H9 (cell line): Measurements from ENCODE around the gene CHN2. TPM values are rescaled to one million over a fixed set of nuclear protein-coding genes. Genes with fewer than 3 reads are reported as not detected.

Experiments
- DNase-seq: peaks from one replicate; pipeline ENCODE4 v3.0.0-alpha.2; 2017
- H2AFZ ChIP-seq: one replicate; pipeline ENCODE4 v1.6.1; 2013; ENCODE audit warnings: mild to moderate bottlenecking, low read length, control low read depth, moderate library complexity
- H2AK5ac ChIP-seq: 2 replicates; pipeline ENCODE4 v1.6.1; 2013; ENCODE audit warnings: low read length, control low read depth, mixed read lengths; ENCODE audit not compliant: insufficient read length
- H2BK120ac ChIP-seq: one replicate; pipeline ENCODE4 v1.6.1; 2013; ENCODE audit warnings: low read depth, mild to moderate bottlenecking, low read length, control low read depth, inconsistent platforms; ENCODE audit not compliant: poor library complexity, severe bottlenecking
- H2BK12ac ChIP-seq: 2 replicates; pipeline ENCODE4 v1.6.1; 2013; ENCODE audit warnings: low read length, control low read depth, mixed read lengths, low read depth; ENCODE audit not compliant: insufficient read length
- H2BK15ac ChIP-seq: 2 replicates; pipeline ENCODE4 v1.6.1; 2013; ENCODE audit warnings: low read depth, low read length, control low read depth
- H2BK20ac ChIP-seq: one replicate; pipeline ENCODE4 v1.6.1; 2013; ENCODE audit warnings: low read depth, mild to moderate bottlenecking, low read length, control low read depth, inconsistent platforms; ENCODE audit not compliant: poor library complexity, severe bottlenecking
- H2BK5ac ChIP-seq: 2 replicates; pipeline ENCODE4 v1.6.1; 2013; ENCODE audit warnings: low read length, control low read depth, mixed read lengths; ENCODE audit not compliant: insufficient read length
- H3K14ac ChIP-seq: 2 replicates; pipeline ENCODE4 v1.6.1; 2013; ENCODE audit warnings: low read length, control low read depth; ENCODE audit not compliant: insufficient read depth
- H3K18ac ChIP-seq: 2 replicates; pipeline ENCODE4 v1.6.1; 2013; ENCODE audit warnings: low read depth, mild to moderate bottlenecking, mixed read lengths, low read length, control low read depth; ENCODE audit not compliant: insufficient read length
- H3K23ac ChIP-seq: 2 replicates; pipeline ENCODE4 v1.6.1; 2013; ENCODE audit warnings: low read length, control low read depth, mixed read lengths, low read depth; ENCODE audit not compliant: insufficient read length
- H3K23me2 ChIP-seq: 2 replicates; pipeline ENCODE4 v1.6.1; 2013; ENCODE audit warnings: low read depth, mild to moderate bottlenecking, mixed read lengths, low read length, control low read depth; ENCODE audit not compliant: insufficient read length, poor library complexity, severe bottlenecking
- H3K27ac ChIP-seq: 2 replicates; pipeline ENCODE4 v1.5.1; 2013; ENCODE audit warnings: low read length, control low read depth, mixed read lengths, low read depth; ENCODE audit not compliant: insufficient read length
- H3K27me3 ChIP-seq: 2 replicates; pipeline ENCODE4 v1.6.1; 2013; ENCODE audit warnings: low read length, control low read depth, inconsistent platforms; ENCODE audit not compliant: insufficient read depth
- H3K4ac ChIP-seq: 2 replicates; pipeline ENCODE4 v1.6.1; 2013; ENCODE audit warnings: low read depth, mild to moderate bottlenecking, control low read depth, inconsistent platforms, low read length, moderate library complexity
- H3K4me1 ChIP-seq: 2 replicates; pipeline ENCODE4 v1.6.1; 2013; ENCODE audit warnings: low read length, control low read depth, inconsistent platforms; ENCODE audit not compliant: insufficient read depth
- H3K4me2 ChIP-seq: 2 replicates; pipeline ENCODE4 v1.6.1; 2013; ENCODE audit warnings: low read length, control low read depth, mixed read lengths; ENCODE audit not compliant: insufficient read length, insufficient read depth
- H3K56ac ChIP-seq: 2 replicates; pipeline ENCODE4 v1.6.1; 2013; ENCODE audit warnings: low read depth, mild to moderate bottlenecking, mixed read lengths, low read length, control low read depth; ENCODE audit not compliant: insufficient read length
- H3K79me1 ChIP-seq: 2 replicates; pipeline ENCODE4 v1.6.1; 2013; ENCODE audit warnings: low read depth, mild to moderate bottlenecking, moderate library complexity, low read length, control low read depth, inconsistent platforms; ENCODE audit not compliant: insufficient read depth, poor library complexity, severe bottlenecking
- H3K79me2 ChIP-seq: 2 replicates; pipeline ENCODE4 v1.6.1; 2013; ENCODE audit warnings: low read length, control low read depth, inconsistent platforms; ENCODE audit not compliant: insufficient read depth
- H3K9ac ChIP-seq: 2 replicates; pipeline ENCODE4 v1.6.1; 2013; ENCODE audit warnings: low read length, control low read depth, mixed read lengths; ENCODE audit not compliant: insufficient read length; ENCODE audit errors: extremely low read depth
- H3K9me3 ChIP-seq: one replicate; pipeline ENCODE4 v1.6.1; 2013; ENCODE audit warnings: low read depth, low read length, inconsistent platforms; ENCODE audit not compliant: control insufficient read depth
- H3T11ph ChIP-seq: one replicate; pipeline ENCODE4 v1.6.1; 2013; ENCODE audit warnings: mild to moderate bottlenecking, low read length, control low read depth, inconsistent platforms
- H4K20me1 ChIP-seq: one replicate; pipeline ENCODE4 v1.6.1; 2013; ENCODE audit not compliant: control insufficient read depth, insufficient read length, insufficient read depth
- H4K5ac ChIP-seq: 2 replicates; pipeline ENCODE4 v1.6.1; 2013; ENCODE audit warnings: low read depth, mild to moderate bottlenecking, mixed read lengths, low read length, control low read depth; ENCODE audit not compliant: insufficient read length
- H4K8ac ChIP-seq: replicated peaks from 2 replicates; pipeline ENCODE4 v1.6.1; 2013; ENCODE audit warnings: low read length, control low read depth, mixed read lengths, low read depth; ENCODE audit not compliant: insufficient read length
- H4K91ac ChIP-seq: 2 replicates; pipeline ENCODE4 v1.6.1; 2013; ENCODE audit warnings: low read depth, mild to moderate bottlenecking, moderate library complexity, mixed read lengths, low read length, control low read depth; ENCODE audit not compliant: insufficient read length
- H3K27ac Mint-ChIP-seq, 3 experiments: 2 replicates in 2 of 3; 3 replicates in 1 of 3; pipeline ENCODE4 v1.8.0; 2020 to 2021; ENCODE audit warnings: mixed read lengths in 3 of 3, mild to moderate bottlenecking in 1 of 3, moderate library complexity in 1 of 3
- H3K27me3 Mint-ChIP-seq: 2 replicates; pipeline ENCODE4 v1.8.0; 2021; ENCODE audit warnings: low read depth, mild to moderate bottlenecking, moderate library complexity, mixed read lengths
- H3K36me3 Mint-ChIP-seq, 3 experiments: 2 replicates in 2 of 3; 3 replicates in 1 of 3; pipeline ENCODE4 v1.8.0; 2020 to 2021; ENCODE audit warnings: low read depth in 3 of 3, mixed read lengths in 3 of 3; ENCODE audit not compliant: insufficient read depth in 1 of 3
- H3K4me1 Mint-ChIP-seq, 2 experiments: 2 replicates each; pipeline ENCODE4 v1.8.0; 2020; ENCODE audit warnings: mixed read lengths in 2 of 2
- H3K4me3 Mint-ChIP-seq, 2 experiments: 2 replicates in 1 of 2; 3 replicates in 1 of 2; pipeline ENCODE4 v1.8.0; 2020 to 2021; ENCODE audit warnings: mild to moderate bottlenecking in 2 of 2, mixed read lengths in 2 of 2, moderate library complexity in 1 of 2
- H3K9me3 Mint-ChIP-seq, 2 experiments: 2 replicates in 1 of 2; 3 replicates in 1 of 2; pipeline ENCODE4 v1.8.0; 2020; ENCODE audit warnings: mild to moderate bottlenecking in 2 of 2, mixed read lengths in 2 of 2, moderate library complexity in 1 of 2
- WGBS: extraction: QIAGEN DNeasy Blood & Tissue Kit; methylation state at CpG from one replicate; pipeline ENCODE4 v1.1.7; 2013; ENCODE audit warnings: missing lambda C conversion rate, low lambda C conversion rate, mixed read lengths; ENCODE audit not compliant: insufficient read length; ENCODE audit errors: extremely low coverage; 5-methylcytosine and 5-hydroxymethylcytosine counted together
- total RNA-seq: library from RNA; stranded (reverse); gene quantifications from 2 replicates; pipeline ENCODE4 v1.2.1, GENCODE V29; 2021
- TF ChIP-seq, protein P1 (sequence below): fragments of 200-600 bp; sonication (generic); conservative IDR thresholded peaks from 3 replicates; pipeline ENCODE4 v1.8.0; 2021; ENCODE audit warnings: antibody characterized with exemption, mild to moderate bottlenecking

Gene CHN2
- total RNA-seq, 1 experiment from 2014 or later = 3.3 TPM

DNA sequence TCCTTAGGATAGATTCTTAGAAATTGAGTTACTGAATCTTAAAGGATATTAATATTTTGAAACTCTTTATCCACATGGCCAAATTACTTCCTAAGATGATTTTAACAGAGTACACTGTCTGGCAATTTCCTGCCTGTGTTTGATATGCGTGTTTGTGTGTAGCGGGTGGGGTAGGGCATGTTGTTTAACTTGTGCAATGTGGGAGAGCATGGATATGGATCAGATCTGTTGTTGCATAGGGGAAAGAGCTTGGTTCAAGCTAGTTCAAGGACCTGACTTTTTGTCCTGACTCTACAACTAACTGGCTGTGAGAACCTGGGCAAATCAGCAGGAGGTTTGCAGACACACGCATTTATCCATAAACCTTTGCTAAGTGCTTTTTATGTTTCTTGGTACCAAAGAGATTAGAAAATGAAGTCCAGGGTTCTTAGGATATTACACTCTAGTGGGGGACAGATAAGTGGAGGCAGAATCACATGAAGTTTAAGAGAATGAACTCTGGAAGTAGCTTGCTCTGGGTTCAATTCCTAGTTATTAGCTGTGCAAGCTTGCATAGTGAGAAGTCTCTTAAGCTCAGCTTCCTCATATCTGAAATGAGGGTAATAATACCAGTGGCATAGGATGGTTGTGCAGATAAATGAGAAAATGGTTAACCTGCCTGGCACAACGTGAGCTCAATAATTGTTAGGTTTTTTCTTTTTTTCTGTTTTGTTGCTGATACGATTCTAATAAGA, 272.8 kb downstream of the CHN2 start:
- WGBS = no CpG with 5 or more reads among the region's 5 CpGs
- Mint-ChIP-seq H3K27me3 (no peaks in the 10 kb centered on the region; the same call in 1 of the 2 replicates), H3K9me3 (no peaks in the 10 kb centered on the region), H3K4me1 (no peaks in the 10 kb centered on the region), H3K36me3 (no peaks in the 10 kb centered on the region), H3K27ac (no peak overlapping the region), H3K4me3 (no peak overlapping the region)
- H3K4me1 ChIP-seq = no peaks in the 10 kb centered on the region; the same call in 1 of the 2 replicates
- no peak overlapping the region for H4K5ac ChIP-seq
- H3K9me3 ChIP-seq = no peaks in the 10 kb centered on the region
- H2BK15ac ChIP-seq = no peak overlapping the region
- no peaks in the 10 kb centered on the region for H4K20me1 ChIP-seq
- no peak overlapping the region for H3K56ac ChIP-seq
- H3K4ac ChIP-seq = no peak overlapping the region
- H2AFZ ChIP-seq = no peak overlapping the region
- H4K91ac ChIP-seq = no peak overlapping the region
- no peak overlapping the region for H2BK20ac ChIP-seq
- no peak overlapping the region for H2AK5ac ChIP-seq
- H3K9ac ChIP-seq = no peak overlapping the region
- no peak overlapping the region for H2BK120ac ChIP-seq
- H3K18ac ChIP-seq = no peak overlapping the region
- H3K79me1 ChIP-seq = no peaks in the 10 kb centered on the region
- no peaks in the 10 kb centered on the region for H3K79me2 ChIP-seq
- no peak overlapping the region for H3K27ac ChIP-seq
- no peaks in the 10 kb centered on the region for H3K23me2 ChIP-seq
- H3K27me3 ChIP-seq = no peaks in the 10 kb centered on the region
- H3K14ac ChIP-seq = no peak overlapping the region
- TF ChIP-seq, protein P1, sequence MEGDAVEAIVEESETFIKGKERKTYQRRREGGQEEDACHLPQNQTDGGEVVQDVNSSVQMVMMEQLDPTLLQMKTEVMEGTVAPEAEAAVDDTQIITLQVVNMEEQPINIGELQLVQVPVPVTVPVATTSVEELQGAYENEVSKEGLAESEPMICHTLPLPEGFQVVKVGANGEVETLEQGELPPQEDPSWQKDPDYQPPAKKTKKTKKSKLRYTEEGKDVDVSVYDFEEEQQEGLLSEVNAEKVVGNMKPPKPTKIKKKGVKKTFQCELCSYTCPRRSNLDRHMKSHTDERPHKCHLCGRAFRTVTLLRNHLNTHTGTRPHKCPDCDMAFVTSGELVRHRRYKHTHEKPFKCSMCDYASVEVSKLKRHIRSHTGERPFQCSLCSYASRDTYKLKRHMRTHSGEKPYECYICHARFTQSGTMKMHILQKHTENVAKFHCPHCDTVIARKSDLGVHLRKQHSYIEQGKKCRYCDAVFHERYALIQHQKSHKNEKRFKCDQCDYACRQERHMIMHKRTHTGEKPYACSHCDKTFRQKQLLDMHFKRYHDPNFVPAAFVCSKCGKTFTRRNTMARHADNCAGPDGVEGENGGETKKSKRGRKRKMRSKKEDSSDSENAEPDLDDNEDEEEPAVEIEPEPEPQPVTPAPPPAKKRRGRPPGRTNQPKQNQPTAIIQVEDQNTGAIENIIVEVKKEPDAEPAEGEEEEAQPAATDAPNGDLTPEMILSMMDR = no peak
- H2BK12ac ChIP-seq = no peak overlapping the region
- H4K8ac ChIP-seq = no peak overlapping the region
- H3K23ac ChIP-seq = no peak overlapping the region
- H3K4me2 ChIP-seq = no peak overlapping the region
- no peak for DNase-seq
- no peak overlapping the region for H3T11ph ChIP-seq
- no peak overlapping the region for H2BK5ac ChIP-seq
